GM21786 (cell line): ENCODE measurements around the gene EGFL8.
"Not testable (repeated sequence)": the region's sequence is repeated elsewhere in the genome, so short reads cannot be mapped to it uniquely, and the experiment has no call there.

Experiments
- ATAC-seq: cut with Tn5 transposase; IDR thresholded peaks from one replicate; pipeline ENCODE4 v1.9.1; 2021; ENCODE audit not compliant: unreplicated experiment

EGFL8 gene

DNA sequence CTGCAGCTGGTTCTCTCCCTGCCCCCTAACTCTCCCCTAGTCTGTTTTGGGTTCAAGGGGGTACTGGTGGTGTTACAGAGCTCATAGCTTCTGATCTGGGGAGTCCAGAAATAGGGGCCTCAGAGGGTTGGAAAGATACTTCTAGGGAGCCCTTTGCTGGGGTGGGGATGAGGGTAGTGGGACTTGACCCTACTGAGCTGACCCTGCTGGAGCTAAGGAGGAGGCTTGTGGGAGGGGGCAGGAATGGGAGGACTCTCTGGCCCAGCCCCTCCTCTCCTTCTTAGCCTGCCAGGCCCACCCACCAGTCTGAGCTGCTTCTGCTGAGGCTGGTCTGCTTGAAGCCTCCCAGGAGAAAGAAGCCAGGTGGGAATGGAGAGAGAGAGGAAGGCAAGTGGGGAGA is at the start of gene EGFL8:
Gene EGFL8 (plus strand): TSS at position 301 of the 400 bp plus-strand sequence. CDS start 1,571 bp downstream, outside the sequence.
- ATAC-seq: no peak

DNA sequence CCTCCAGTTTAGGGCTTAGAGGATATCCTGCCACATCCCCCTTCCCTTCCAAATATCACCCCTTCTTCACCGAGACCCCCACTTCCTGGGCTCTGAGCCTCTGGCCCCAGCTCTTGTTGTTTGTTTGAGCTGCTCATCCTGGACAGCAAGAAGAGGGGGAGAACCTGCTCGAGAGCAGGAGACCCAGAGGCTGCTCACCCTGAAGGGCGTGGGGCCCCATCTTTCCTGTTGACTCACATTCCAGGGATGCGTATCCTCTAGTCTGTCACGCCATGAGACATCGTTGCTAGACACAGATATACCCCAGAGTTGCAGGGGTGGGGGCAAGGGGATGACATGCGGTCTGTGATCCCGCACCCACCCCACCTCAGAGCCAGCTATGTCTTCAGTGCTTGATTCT is 49.6 kb upstream of the EGFL8 start:
- ATAC-seq: no peak

DNA sequence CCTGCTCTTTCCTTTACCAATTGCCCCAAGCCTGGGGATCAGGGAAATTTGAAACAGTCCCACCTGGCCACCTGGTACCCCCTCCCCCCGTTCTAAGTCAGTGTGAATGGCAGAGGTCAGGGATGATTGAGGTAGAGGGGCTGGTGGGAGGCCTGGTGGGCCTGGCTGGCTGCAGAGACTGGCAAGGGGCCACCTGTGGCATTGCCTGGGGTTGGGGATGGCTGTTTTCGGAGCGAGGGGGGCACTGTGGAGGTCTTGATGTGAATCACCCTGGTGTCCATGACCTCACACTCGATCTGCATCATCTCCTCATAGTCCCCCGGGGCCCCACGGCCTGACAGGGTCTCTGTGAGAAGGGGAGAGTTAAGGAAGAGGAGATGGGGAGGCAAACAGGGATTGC is 48.8 kb upstream of the EGFL8 start:
- no peak for ATAC-seq

DNA sequence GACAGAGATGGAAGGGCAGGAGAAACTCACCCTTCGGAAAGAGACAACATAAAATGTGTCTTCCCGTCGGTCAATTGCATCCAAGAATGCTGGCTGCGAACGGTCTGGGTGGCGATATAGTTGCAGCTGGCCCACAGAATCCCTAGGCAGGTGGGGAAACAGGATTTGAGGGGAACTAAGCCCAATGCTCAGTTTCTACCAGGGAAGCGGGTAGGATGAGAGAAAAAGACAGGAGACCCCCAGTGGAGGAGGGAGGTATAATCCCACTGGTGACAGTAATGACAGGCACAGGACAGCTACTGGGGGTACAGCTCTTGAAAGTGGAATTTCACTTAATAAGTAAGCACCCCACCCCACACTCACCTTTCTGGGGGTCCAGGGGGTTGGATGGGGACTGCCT is 47.7 kb upstream of the EGFL8 start:
- ATAC-seq: no peak

DNA sequence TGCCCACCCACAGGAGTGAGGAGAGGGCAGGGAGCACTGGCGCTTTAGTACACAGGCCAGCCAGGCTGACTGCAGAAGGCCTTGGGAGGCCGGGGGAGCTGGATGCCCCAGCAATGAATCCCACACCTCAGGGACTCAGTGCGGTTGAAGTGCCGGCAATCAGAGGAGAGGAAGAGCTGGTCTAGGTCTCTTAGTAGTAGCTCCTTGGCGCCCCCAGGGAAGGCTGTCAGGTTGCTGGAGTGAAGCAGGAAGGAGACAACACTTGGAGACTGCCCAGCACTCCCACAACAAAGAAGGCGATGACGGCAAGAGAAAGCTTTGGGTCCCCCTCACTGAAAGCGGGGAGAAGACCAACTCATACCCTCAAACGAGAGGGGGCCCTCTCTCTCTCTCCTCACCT is 46.9 kb upstream of the EGFL8 start:
- no peak for ATAC-seq

DNA sequence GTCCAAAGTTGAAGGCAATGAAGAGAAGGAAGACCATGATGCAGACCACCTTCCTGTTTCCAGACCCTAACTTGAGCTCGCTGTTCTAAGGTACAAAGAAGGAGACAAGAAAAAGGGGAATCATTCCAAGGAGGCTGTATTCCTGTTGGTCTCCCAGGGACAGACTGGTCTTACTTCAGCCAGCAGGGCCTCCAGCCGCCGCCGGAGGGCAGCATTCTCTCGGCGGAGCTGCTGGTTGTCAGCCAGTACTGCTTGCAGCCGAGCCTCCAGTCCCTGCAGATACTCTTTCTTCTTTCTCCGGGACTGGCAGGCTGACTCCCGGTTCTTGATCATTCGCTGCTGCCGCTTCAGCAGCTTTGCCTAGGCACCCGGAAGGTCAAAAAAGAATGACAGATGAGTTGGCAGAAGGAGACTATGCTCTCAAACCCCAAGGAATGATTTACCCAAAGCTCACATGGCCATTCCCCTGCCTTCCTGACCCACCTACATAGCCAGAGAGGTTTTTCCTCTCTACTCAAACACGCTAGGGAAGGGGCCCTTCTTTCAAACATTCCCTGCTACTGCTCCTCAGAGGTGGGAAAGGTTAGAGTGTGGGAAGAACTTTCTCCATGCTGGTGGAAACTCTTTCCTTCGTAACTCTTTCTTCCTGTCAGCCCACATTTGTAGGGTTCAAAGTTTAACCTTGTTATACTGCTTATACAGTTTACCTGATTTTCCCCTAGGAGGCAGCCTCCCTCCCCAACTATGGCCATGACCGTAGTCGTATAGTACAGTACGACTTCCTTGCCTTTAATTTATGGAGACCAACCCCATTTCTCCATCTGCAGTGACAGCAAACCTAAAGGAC is 45.4 kb upstream of the EGFL8 start:
- no peak for ATAC-seq

DNA sequence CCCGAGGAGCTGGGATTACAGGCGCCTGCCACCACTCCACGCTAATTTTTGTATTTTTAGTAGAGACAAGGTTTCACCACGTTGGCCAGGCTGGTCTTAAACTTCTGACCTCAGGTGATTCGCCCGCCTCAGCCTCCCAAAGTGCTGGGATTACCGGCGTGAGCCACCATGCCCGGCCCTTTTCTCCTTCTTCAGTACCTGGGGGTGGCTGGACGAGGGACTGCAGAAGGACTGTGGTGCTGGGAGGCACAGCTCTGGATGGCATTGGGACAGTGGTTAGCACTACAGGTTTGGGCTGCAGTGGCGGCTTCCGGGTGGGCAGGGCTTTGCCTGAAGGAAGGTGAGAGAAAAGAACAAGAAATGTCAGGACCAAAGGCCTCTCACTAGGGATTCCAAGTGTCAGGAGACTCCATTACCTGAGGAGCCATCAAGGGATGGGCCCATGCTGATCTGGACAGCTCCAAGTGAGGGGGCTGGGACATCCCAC is 43.8 kb upstream of the EGFL8 start:
- ATAC-seq: no peak

DNA sequence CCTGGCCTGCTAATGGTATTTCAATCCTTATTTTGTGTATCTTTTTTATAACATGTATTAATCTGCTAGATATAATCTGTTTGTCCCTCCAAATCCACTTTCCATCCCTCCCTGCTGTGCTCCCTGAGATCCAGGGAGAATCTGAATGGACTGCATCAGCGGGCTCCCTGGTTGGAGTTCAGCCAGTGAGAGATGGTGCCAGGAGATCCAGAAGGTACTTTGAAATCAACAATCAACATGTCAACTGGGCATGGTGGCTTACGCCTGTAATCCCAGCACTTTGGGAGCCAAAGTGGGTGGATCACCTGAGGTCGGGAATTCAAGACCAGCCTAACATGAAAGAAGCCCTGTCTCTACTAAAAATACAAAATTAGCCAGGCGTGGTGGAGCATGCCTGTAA is 40.7 kb upstream of the EGFL8 start:
- ATAC-seq: no peak

DNA sequence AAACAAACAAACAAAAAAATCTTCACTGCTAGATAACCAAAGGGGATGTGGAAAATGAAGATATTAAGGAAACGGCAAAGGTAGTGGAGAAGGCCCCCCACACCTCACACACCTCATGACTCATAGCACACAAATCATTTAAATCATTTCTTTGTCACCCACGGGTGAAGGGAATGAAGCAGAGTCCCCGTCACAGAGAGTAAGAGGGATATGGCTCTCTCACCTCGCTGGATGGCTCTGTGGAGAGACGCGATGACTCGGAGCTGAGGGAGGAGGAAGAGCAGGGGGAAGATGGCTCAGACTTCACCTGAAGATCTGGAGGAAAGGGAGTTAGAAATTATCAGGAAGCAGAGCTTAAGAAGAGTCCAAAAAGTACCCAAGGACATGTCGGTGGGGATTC is 37.5 kb upstream of the EGFL8 start:
- ATAC-seq: no peak

DNA sequence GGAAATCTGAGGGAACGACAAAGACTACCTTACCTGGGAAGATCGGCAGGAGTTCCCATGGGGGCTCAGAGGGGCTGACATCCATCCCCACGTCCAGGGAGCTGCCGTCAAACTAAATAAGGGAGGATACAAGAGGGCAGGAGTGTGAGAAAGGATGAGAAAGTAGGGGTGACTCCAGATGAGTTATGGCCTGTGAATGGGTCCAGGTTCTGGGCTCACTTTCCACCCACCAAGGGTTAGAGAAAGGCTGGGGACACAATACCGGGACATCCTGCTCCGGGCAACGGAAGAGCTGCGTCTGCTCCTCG is 37.0 kb upstream of the EGFL8 start:
- no peak for ATAC-seq

DNA sequence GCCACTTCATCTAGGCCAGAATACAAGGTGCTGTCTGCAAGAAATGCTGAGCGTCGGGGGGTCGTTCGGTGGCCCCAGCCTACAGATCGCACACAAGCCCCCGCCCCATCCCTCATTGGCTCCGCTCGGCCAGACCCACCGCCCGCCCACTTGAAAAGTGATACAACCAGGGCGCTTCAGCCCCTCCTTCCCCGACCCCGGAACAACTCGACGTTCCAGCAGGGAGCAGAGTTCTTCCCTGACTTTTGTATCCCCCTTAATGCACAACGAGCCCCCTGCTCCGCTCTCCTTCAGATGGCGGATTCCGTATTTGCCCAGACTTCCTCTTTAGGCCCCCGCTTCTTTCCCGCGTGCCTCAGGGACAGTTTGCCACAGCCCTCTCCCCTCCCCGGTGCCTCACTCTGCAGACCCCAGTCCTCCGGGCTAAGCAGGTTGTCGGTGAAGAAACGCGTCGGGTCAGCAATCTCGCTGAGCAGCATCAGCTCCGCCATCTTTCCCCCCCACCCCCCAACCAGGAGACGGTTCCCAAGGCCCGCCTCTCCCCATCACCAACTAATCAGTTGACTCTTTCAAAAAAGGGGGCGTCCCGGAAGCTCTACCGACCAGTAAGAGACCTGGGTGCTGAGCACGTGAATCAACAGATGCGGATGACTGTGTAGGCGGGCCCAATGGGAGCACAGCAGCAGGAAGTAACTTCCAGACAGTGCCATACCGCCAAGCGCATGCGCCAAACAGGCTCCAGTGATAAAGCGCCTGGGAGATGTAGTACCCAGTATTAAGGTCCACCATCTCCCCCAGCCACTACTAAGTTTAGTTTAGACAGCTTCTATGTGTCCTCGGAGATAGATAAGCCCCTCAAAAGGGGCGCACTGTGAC is 36.4 kb upstream of the EGFL8 start, which contains the start of gene ATF6B:
Gene ATF6B (minus strand): TSS at position 530 of the 876 bp plus-strand sequence. CDS start 39 bp downstream, at position 491.
- peak; percentile 95 for ATAC-seq

DNA sequence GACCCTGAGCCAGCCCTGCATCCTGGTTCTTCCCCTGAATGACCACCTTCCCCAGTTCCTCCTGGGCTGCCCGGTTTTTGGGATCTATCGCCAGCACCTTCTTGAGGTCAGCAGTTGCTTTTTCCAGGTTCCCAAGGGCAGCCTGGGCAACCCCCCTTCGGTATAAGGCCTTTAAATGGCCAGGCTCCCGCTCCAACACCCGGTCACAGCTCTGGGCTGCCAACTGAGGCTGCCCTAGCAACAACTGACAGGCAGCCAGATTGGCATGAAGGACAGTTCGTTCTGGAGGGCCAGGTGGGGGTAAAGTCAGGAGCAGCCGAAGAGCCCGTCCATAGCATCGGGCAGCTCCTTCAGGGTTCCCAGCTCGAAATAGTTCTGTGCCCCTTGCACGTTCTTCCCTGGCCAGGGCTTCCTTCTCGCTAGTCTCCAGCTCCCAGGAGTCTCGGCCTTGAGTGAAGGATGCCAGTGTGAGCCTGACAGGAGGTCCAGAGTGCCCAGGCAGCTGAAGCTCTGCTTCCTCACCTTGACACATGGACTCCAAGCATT is 35.6 kb upstream of the EGFL8 start:
- ATAC-seq: no peak

DNA sequence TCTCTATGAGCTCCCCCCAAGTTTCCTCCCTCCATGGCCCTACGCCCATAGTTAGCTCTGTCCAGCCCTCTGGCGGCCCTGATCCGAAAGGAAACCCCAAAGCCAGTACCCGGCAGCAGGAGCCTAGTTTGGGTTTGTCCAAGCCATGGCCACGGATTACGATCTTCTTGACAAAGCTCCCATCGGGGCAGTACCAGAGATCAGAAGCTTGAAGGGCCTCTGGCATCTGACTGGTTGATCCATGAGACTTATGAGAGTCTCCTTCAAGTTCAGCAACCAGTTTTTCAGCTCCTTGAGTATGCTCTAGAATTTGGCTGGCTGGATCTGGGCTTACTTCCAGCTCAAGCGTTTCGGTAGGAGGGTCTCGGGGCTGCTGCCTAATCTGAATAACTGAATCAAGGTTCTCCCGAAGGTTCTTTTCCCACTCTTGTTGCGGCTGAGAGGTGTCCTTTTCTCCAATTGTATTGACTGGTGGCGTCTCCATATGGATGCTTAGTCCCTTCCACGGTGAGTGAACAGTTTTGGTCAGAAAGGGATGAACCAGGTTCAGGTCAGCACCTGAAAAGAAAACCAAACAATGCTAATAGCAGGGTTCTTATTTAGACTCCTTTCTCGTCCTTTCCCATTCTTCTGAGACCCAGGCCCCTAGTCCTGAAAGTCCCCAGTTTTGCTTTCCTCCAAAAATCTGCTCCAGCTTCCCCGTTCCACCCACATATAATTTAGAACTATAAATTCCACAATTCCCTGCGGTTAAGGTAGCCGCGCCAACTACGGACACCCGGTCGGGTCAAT is 34.9 kb upstream of the EGFL8 start:
- no peak for ATAC-seq

DNA sequence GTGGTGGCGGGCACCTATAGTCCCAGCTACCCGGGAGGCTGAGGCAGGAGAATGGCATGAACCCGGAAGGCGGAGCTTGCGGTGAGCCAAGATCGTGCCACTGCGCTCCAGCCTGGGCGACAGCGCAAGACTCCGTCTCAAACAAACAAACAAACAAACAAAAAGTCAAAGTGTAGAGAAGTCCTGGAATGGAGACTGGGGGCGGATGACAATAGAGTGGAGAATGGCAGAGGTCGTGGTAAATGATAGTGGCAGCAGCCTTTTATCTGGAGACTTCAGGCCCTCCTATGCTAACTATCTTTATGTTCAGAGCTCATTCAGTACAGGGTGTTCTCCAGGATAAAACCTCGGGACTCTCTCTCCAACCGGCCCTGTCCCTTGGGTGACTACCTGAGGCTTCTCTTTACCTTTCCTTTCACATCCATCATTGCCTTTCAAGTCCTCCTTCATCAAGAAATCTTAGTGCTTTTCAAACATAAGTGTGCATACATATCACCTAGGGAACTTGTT is 32.9 kb upstream of the EGFL8 start:
- ATAC-seq: no peak

DNA sequence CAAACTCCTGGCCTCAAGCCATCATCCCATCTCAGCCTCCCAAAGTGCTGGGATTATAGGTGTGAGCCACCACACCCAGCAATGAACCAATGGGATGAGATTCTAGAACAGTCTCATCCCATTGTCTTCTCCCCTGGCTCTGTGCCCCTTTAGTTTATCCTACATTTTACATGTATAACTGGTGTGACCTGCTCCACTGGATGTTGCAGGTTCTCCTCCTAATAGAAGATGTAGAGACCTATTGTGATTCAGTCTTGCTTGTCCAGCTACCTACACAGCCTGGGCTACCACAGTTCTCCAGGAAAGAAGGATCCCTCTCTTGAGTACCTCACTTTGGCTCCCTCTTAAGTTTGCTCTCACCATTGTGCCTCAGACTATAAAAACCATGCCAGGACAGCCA is 32.3 kb upstream of the EGFL8 start:
- ATAC-seq: no peak

DNA sequence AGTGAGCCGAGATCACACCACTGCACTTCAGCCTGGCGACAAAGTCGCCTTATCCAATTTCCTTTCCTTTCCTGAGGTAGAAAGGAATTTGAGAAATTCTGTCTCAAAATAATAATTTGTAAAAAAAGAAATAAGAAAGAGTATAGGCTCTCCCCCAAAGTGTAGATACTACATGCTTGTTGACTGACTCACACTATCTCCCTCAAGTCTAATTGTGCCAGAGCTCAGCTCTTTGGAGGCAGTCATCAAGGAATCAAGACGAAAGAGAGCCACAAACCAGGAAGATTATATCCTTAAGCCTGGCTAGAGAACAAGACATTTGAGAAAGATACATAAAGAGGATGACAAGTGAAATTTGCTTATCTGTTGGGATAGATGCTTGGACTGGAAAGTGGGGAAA is 30.6 kb upstream of the EGFL8 start:
- no peak for ATAC-seq

DNA sequence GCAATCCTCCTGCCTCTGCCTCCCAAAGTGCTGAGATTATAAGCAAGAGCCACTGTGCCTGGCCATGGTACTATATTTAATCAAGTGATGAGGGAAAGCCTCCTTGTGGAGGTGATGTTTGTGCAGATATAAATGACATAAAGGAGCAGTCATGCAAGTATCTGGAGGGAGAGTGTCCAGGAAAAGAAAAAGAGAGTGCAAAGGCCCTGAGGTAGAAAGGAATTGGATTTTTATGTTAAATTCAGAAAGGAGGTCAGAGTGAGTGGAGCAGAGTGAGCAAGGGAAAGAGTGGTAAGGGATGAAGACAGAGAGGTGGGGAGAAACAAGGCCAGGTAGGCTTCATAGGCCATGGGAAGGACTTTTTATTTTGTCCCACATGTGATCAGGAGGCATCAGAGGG is 26.9 kb upstream of the EGFL8 start:
- no peak for ATAC-seq

DNA sequence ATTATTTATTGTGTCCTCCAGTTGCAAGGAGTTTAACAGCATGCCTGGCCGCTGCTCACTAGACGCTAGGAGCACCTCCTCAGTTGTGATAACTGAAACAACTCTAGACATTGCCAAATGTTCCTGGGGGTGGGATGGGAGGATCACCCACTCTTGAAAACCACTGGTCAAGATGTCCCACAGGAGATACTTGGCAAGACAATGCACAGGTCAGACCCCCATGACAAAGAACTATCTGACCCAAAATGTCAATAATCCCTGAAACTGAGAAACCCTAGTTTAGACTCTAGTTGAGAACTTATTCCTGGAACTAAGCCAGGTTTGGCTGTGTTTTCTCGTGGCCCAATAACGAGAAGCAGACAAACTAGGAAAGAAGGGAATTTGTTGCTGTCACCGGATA is 24.8 kb upstream of the EGFL8 start:
- no peak for ATAC-seq

DNA sequence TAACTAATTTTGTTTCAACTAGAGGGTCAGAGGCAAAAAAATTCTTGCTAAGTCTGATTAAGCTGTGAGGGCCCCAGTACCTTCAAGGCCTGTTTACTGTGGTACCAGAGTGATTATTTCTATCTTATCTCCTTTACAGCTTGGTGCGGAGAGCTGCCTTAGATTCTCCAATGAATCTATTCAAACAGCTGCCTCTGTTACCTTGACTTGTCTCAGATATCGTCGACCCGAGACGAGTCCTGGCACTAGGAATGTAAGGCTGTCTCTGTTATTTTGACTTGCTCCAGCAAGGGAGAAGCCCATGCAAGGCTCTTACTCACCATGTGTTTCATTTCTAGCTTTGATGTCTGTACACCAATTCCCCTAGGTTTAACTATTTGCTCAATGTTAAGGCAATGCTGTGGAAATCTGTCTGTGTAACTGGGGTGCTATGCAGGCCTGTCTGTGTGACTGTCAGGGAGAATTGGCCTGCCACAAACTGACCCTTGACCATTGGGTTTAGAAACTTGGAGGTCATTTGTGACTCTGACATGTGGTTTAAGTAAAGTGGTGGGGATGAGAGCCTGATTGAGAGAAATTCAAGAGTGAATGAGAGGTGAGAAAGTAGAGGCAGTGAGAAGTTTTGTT is 23.9 kb upstream of the EGFL8 start:
- ATAC-seq: no peak

DNA sequence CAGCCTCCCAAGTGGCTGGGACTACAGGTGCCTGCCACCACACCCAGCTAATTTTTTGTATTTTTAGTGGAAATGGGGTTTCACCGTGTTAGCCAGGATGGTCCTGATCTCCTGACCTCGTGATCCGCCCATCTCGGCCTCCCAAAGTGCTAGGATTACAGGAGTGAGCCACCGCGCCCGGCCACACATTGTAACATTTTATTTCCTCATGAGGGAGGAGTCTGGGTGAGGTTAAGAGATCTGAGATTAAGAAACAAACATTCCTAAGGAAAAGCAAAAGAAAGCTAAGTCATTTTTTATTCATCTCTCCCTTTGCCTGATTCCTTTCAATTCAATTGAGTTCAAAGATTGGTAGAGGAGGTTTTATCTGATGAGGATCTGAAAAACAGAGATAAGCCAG is 20.2 kb upstream of the EGFL8 start:
- not testable (repeated sequence) for ATAC-seq
